Stimulated activated CD4-positive, alpha-beta T cell treated with anti-CD3 and anti-CD28 coated beads, TNF-alpha, amount 100 ng/mL, for 48 hours (primary cell): ENCODE measurements around the gene GRIN2B.

Experiments used
- DNase-seq, 3 donors: peaks; one replicate each; pipeline ENCODE4 v3.0.0-alpha.2; 2020; ENCODE audit warnings: low read depth in 3 of 3

GRIN2B gene

GRCh38 chr12:13981296-13981962 lies at the start of gene GRIN2B:
Gene GRIN2B (minus strand): TSS chr12:13981602. CDS start chr12:13866208, 115,394 bp downstream.
- DNase-seq: no peak

- no peak for DNase-seq
These were observed 45.1 kb upstream of the GRIN2B start for GRCh38 chr12:14026537-14026936.

DNA sequence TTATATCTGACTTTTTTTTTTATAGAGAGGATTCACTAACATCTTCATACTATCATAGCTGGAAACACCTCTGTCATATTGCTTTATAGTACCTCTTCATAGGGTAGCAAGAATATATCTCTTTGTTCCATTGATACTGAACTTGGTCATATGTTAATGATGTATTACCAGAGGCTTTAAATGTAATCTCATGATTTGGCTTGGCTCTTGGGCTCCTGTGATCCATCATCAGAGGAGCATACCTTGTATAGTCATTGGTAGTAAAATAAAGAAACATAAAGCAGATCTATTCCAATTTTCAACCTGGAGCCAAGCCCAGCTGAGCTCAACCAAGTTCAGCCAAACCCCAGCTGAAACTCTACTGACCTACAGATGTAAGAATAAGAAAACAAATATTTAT lies 43.2 kb upstream of the GRIN2B start:
- no peak for DNase-seq

DNA sequence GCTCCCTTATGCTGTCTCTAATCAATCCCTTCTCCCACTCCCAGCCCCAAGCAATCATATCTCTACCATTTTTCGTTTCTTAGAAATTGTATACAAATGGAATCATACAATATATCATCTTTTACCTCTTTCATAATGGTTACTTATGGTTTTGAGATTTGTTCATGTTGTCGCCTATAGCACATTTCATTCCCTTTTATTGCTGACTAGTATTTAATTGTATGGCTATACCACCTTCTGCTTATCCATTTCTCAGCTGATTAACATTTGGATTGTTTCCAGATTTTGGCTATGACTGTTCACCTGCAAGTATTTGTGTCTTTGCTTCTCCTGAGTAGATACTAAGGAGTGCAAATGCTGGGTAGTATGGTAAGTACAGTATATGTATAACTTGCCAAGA lies 36.7 kb upstream of the GRIN2B start:
- DNase-seq: no peak

GRCh38 chr12:14010989-14011388 lies 29.6 kb upstream of the GRIN2B start:
- no peak for DNase-seq

DNA sequence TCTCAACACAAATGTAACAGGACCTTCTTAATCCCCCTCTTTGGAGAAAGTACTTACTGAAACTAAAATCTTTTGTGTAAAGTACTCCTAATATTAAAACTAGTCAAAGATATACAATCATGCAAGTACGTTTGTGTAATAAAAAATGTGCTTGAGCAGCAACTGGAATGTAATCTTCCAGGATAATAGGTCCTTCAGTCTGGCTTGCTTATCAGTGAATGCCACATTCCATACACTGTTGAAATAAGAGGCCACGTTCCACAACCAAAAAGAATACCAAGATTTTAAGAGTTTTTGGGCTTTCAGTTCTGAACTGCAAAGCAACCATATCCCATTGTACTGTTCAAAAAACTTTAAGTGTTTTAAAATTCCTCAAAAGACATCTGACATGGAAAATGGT lies 26.2 kb upstream of the GRIN2B start:
- DNase-seq: no peak

GRCh38 chr12:13992585-13992984 lies 11.2 kb upstream of the GRIN2B start:
- DNase-seq: no peak

DNA sequence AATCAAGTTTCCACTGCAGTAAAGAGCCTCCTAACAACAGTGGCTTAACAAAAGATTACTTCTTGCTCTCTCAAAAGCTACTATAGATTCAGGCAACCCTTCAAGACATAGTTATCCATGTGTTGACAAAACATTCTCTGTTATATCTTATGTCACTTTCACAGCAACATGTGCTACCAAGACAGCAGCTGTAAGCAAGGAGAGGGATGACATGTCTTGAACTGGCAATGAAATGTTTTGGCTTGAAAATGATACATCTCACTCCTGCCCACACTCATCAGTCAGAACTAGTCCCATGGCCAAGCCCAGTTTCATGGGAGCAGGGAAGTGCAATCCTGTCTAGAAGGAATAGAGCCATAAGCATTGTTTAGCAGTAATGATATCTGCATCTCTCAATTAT lies 10.7 kb upstream of the GRIN2B start:
- no peak for DNase-seq

DNA sequence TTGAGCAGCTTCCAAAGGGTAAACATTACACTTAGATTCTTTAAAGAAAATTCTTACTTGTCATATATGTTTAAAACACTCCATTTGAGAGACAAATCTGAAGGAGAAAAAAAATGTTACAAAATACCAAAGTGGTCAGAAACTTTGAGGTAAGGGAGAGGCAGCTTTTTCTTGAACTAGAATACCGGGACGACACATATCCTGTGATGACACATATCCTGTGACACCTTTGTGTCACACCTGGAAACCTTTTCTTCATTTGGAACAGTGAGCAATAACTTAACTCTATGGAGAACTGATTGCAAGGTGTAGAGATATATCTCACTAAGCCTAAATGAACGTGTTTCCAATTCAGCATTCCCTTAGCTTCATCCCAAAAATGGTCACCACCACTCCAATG lies 4.6 kb upstream of the GRIN2B start:
- DNase-seq: no peak

DNA sequence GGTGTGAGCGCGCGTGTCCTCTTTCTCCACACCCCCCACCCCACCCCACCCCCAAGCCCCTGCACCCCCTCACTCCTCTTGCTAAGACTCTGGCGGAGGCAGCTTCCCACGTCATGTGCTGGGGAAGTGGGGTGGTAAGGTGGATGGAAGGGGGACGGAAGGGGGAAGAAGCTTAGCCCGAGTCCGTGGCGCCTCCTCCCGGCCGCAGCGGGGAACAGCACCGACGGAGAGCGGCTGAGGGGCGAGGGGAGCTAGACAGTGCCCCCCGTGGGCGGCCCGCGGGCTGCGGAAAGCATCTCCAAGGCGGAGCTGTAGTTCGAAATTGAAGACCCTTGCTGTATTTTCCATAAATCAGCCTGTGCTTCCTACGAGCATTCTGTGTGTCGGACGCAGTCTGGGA lies 588 bp upstream of the GRIN2B start:
- DNase-seq: no peak

- DNase-seq: no peak
These were observed 685 bp downstream of the GRIN2B start for GRCh38 chr12:13980538-13981295.

- DNase-seq: no peak
These were observed 1.5 kb downstream of the GRIN2B start for GRCh38 chr12:13979772-13980378.

DNA sequence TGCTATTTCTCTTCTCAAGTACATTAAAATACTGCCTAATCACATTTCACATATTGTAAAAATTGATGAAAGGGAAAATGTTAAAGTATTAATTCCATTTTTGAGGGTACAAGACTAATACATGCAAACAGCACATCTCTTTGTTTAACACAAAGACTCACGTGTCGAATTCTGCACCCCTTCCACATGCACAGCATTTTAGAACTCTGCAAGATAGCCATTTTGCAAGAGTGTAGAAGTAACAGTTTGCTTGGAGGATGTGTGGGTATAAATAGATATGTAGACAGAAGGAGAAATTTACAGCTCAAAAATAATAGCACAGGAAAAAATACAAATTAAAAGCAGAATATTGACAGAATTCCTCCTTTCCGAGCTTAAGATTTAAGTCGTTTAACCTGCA lies 2.5 kb downstream of the GRIN2B start:
- DNase-seq: no peak

DNA sequence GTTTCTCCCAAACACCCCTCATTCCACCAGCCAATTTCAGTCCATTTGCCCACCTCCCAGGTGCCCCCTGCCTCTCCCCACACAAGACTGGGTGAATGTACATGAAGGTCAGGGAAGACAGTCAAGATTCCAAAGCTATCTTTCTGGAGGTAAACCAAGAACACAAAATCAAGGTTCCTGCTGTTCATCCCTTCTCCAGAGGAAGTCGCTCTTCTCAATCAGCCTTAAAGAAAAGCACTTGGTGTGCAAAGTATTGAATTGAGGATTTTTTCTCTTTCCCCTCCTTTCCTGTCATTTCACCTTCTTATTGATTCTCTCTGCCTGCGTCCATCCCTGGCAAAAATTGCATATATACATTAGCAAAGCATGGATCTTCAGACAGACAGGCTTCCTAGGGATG lies 4.5 kb downstream of the GRIN2B start:
- DNase-seq: no peak

GRCh38 chr12:13976028-13976584 lies 5.3 kb downstream of the GRIN2B start:
- no peak for DNase-seq

DNA sequence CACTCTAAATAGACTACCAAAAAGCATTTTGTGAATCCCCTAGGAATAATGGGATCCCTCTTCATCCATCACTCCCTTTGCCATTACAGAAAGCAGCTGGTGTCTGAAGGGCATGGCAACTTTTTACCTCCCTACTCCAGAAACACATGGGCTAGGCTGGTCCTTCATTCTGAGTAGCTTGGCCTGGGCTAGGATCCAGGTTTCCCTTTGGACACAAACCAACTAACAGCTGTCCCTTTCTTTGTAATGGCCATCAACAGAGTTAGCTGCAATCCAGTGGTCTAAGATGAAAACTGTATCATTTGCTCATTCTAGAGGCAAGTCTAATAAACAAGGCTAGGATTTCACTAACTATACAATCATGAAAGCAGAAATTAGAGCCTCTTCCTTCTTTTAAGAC lies 7.4 kb downstream of the GRIN2B start:
- no peak for DNase-seq

- DNase-seq: no peak
These were observed 10.6 kb downstream of the GRIN2B start for GRCh38 chr12:13970803-13971202.

GRCh38 chr12:13968281-13968680 lies 13.1 kb downstream of the GRIN2B start:
- no peak for DNase-seq

GRCh38 chr12:13964666-13965065 lies 16.7 kb downstream of the GRIN2B start:
- DNase-seq: no peak

DNA sequence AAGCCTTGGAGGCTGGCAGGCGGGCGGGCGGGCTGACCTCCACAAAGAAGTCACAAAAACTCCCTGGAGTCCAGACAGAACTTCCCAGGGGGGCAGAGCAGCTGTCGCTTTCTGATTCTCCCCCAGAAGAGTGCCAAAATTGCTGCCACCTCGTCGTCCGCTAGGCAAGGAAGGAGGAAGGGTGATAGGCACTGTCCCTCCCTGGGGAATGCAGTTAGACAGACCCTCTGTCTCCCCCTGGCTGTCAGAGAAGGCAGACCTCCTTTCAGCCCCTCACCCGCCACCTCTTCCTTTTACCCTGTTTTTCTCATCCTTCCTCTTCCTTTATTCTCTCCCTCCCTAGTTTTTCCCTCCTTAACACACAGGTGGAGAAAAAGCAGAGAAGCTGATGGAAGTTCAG lies 18.7 kb downstream of the GRIN2B start:
- no peak for DNase-seq

GRCh38 chr12:13961971-13962370 lies 19.4 kb downstream of the GRIN2B start:
- DNase-seq: no peak

DNA sequence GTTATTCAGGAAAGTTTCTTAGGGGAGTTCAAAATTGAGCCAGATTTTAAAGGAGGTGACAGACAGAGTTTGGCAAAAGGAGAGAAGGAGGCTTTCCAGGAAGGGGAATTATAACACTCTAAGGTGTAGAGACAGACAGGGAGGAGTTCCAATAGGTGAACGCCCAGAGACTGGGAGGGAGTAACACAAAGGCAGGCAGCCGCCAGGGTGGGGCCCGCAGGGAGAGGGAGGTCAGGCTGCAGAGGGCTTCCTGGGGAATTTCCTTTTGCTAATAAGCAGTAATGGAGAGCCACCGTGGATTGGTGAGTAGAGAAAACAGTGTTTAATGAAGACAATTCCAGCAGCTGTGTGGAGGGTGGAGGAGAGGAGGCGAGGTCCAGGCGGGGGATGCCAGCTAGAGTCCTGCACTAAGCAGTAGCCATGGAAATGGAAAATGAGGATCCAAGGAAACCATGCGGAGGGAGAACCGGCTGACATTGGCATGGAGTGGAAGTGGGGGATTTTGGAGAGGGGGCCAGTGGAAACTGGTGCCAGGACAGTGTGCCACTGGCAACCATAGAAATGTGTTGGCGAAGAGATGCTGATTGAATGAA lies 22.2 kb downstream of the GRIN2B start:
- no peak for DNase-seq
